GM23338 (cell line): ENCODE data around the gene MBOAT1. TPM values are rescaled to one million over a fixed set of nuclear protein-coding genes. Genes with fewer than 3 reads are reported as not detected.

Experiments used
- ATAC-seq: fragments of 200-7000 bp; cut with Tn5 transposase; 3 replicates; pipeline ENCODE4 v1.9.1; 2020
- DNase-seq: peaks from one replicate; pipeline ENCODE4 v3.0.0-alpha.2; 2015; ENCODE audit warnings: low spot score
- H2AFZ ChIP-seq: fragments of 200-600 bp; sonication (generic); 2 replicates; pipeline ENCODE4 v1.8.0; 2016; ENCODE audit warnings: antibody characterized with exemption, mild to moderate bottlenecking, moderate library complexity
- H3F3A ChIP-seq: fragments of 200-600 bp; sonication (generic); replicated peaks from 2 replicates; pipeline ENCODE4 v1.8.0; 2017; ENCODE audit warnings: antibody characterized with exemption, mixed run types, low read depth
- H3K27ac ChIP-seq: fragments of 200-600 bp; sonication (generic); 2 replicates; pipeline ENCODE4 v1.6.1; 2016; ENCODE audit warnings: low read depth
- H3K27me3 ChIP-seq: fragments of 200-600 bp; sonication (generic); 2 replicates; pipeline ENCODE4 v1.8.0; 2016; ENCODE audit warnings: mild to moderate bottlenecking, mixed run types, moderate library complexity; ENCODE audit not compliant: insufficient read depth
- H3K36me3 ChIP-seq: fragments of 200-600 bp; sonication (generic); 2 replicates; pipeline ENCODE4 v1.8.0; 2016; ENCODE audit warnings: mild to moderate bottlenecking; ENCODE audit not compliant: insufficient read depth
- H3K4me1 ChIP-seq: fragments of 200-600 bp; sonication (generic); 2 replicates; pipeline ENCODE4 v1.8.0; 2016; ENCODE audit warnings: mild to moderate bottlenecking, moderate library complexity; ENCODE audit not compliant: insufficient read depth
- H3K4me2 ChIP-seq: fragments of 200-600 bp; sonication (generic); 2 replicates; pipeline ENCODE4 v1.7.1; 2017; ENCODE audit warnings: mixed run types
- H3K4me3 ChIP-seq: fragments of 200-600 bp; sonication (generic); 2 replicates; pipeline ENCODE4 v1.6.1; 2016; ENCODE audit warnings: mixed run types
- H3K79me2 ChIP-seq: fragments of 200-600 bp; sonication (generic); replicated peaks from 2 replicates; pipeline ENCODE4 v1.8.0; 2017; ENCODE audit warnings: mild to moderate bottlenecking; ENCODE audit not compliant: insufficient read depth
- H3K9me2 ChIP-seq: fragments of 200-600 bp; sonication (generic); 2 replicates; pipeline ENCODE4 v1.8.0; 2017; ENCODE audit not compliant: insufficient read depth
- H4K20me1 ChIP-seq: fragments of 200-600 bp; sonication (generic); replicated peaks from 2 replicates; pipeline ENCODE4 v1.8.0; 2017; ENCODE audit warnings: mild to moderate bottlenecking; ENCODE audit not compliant: insufficient read depth
- H3K27ac Mint-ChIP-seq: 2 replicates; pipeline ENCODE4 v1.8.0; 2020; ENCODE audit warnings: inconsistent platforms, mild to moderate bottlenecking, moderate library complexity, mixed read lengths
- H3K27me3 Mint-ChIP-seq: 3 replicates; pipeline ENCODE4 v1.8.0; 2022; ENCODE audit warnings: low read depth, mild to moderate bottlenecking, moderate library complexity, mixed read lengths, inconsistent platforms; ENCODE audit not compliant: insufficient read depth, poor library complexity
- H3K36me3 Mint-ChIP-seq: 3 replicates; pipeline ENCODE4 v1.8.0; 2021; ENCODE audit warnings: low read depth, mild to moderate bottlenecking, inconsistent platforms, moderate library complexity, mixed read lengths
- H3K4me1 Mint-ChIP-seq: 3 replicates; pipeline ENCODE4 v1.8.0; 2020; ENCODE audit warnings: mild to moderate bottlenecking, inconsistent platforms, mixed read lengths
- H3K4me3 Mint-ChIP-seq: 3 replicates; pipeline ENCODE4 v1.8.0; 2021; ENCODE audit warnings: moderate library complexity, mild to moderate bottlenecking, inconsistent platforms, mixed read lengths
- H3K9me3 Mint-ChIP-seq: 3 replicates; pipeline ENCODE4 v1.8.0; 2020; ENCODE audit warnings: moderate library complexity, mild to moderate bottlenecking, inconsistent platforms, mixed read lengths
- CREB1 ChIP-seq: fragments of 250-450 bp; sonication (Bioruptor Pico); IDR thresholded peaks from 2 replicates; pipeline ENCODE4 v1.5.0; 2020; ENCODE audit warnings: low read depth, mild to moderate bottlenecking, moderate library complexity
- EZH2 ChIP-seq: fragments of 200-600 bp; sonication (generic); IDR thresholded peaks from one replicate; pipeline ENCODE4 v1.8.0; 2017; ENCODE audit warnings: antibody characterized with exemption, mild to moderate bottlenecking, low read depth; ENCODE audit not compliant: unreplicated experiment
- EZH2phosphoT487 ChIP-seq: fragments of 200-600 bp; sonication (generic); IDR thresholded peaks from one replicate; pipeline ENCODE4 v1.8.1; 2018; ENCODE audit warnings: antibody characterized with exemption; ENCODE audit not compliant: unreplicated experiment
- JUNB ChIP-seq: IDR thresholded peaks from one replicate; pipeline ENCODE4 v1.6.1; 2016; ENCODE audit warnings: antibody characterized with exemption; ENCODE audit not compliant: unreplicated experiment
- NANOG ChIP-seq: IDR thresholded peaks from 2 replicates; pipeline ENCODE4 v1.6.1; 2016; ENCODE audit warnings: antibody characterized with exemption, borderline replicate concordance
- POLR2AphosphoS5 ChIP-seq: IDR thresholded peaks from 2 replicates; pipeline ENCODE4 v1.6.1; 2016; ENCODE audit warnings: antibody characterized with exemption, low read depth
- STAT1 ChIP-seq: IDR thresholded peaks from one replicate; pipeline ENCODE4 v1.6.1; 2016; ENCODE audit warnings: antibody characterized with exemption; ENCODE audit not compliant: unreplicated experiment
- ZNF114 ChIP-seq: fragments of 250-450 bp; sonication (Bioruptor Pico); IDR thresholded peaks from 2 replicates; pipeline ENCODE4 v1.5.0; 2020; ENCODE audit warnings: mild to moderate bottlenecking, moderate library complexity
- ZNF331 ChIP-seq: fragments of 250-450 bp; sonication (Bioruptor Pico); IDR thresholded peaks from 2 replicates; pipeline ENCODE4 v1.5.0; 2020; ENCODE audit warnings: low read depth, mild to moderate bottlenecking, moderate library complexity
- polyA plus RNA-seq: library from polyadenylated mRNA; unstranded; fragments of >200 nt; fragmentation: Nextera tagmentation; extraction: Ambion mirVana; gene quantifications from 2 replicates; pipeline ENCODE4 v1.2.1, GENCODE V29; 2016
- total RNA-seq: library from RNA; depleted of rRNA; stranded (reverse); fragments of >200 nt; shearing (Covaris generic); gene quantifications from 2 replicates; pipeline ENCODE4 v1.2.3, GENCODE V29; 2014
- TF ChIP-seq, protein P1 (sequence below): fragments of 250-450 bp; sonication (Bioruptor Pico); IDR thresholded peaks from 2 replicates; pipeline ENCODE4 v1.5.0; 2020; ENCODE audit warnings: mild to moderate bottlenecking, moderate library complexity
- TF ChIP-seq, protein P2 (sequence below): IDR thresholded peaks from 2 replicates; pipeline ENCODE4 v1.6.1; 2016; ENCODE audit warnings: antibody characterized with exemption
- TF ChIP-seq, protein P3 (sequence below): IDR thresholded peaks from one replicate; pipeline ENCODE4 v1.6.1; 2018; ENCODE audit warnings: antibody characterized with exemption; ENCODE audit not compliant: unreplicated experiment
- TF ChIP-seq, protein P4 (sequence below), 2 experiments: fragments of 200-600 bp in 1 of 2; sonication (generic) in 1 of 2; conservative IDR thresholded peaks; 2 replicates each; pipeline versions ENCODE4 v1.5.1 to v1.6.1; 2016 to 2017; ENCODE audit warnings: antibody characterized with exemption in 2 of 2, low read depth in 2 of 2, mild to moderate bottlenecking in 2 of 2, moderate library complexity in 1 of 2

Gene MBOAT1
- total and polyA plus RNA-seq, 2 experiments from 2014 or later = 3.8 to 18.6 TPM

DNA sequence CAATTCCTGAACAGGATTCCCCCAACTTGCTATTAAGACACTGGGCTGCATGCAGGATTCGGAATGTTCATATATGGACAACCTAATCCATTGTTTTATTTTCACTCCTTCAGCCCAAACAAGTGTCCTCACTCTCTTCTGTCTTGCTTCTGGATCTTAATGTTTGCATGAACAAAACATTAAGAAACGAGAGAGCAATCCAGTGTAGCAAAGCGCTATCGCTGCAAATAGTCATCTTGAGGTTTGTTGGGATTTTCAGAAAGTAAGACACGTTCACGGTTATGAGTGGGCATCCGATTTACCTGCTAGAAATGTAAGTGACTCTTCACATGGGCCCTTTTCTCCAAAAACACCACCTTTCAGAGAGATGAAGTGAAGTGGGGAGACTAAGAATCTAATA, 156.4 kb downstream of the MBOAT1 start:
- Histone ChIP-seq H3K27me3 (no peaks in the 10 kb centered on the region), H3K36me3 (no peaks in the 10 kb centered on the region), H3K4me2 (no peak overlapping the region), H3K4me1 (no peaks in the 10 kb centered on the region), H3K4me3 (no peak overlapping the region), H3K27ac (no peak overlapping the region), H4K20me1 (no peaks in the 10 kb centered on the region), H3K9me2 (no peaks in the 10 kb centered on the region), H2AFZ (peak overlapping the region; percentile 4; the same call in 1 of the 2 replicates), H3F3A (no peaks in the 10 kb centered on the region), H3K79me2 (no peaks in the 10 kb centered on the region)
- Mint-ChIP-seq H3K27ac (no peak overlapping the region), H3K9me3 (no peaks in the 10 kb centered on the region), H3K27me3 (no peaks in the 10 kb centered on the region), H3K4me3 (no peak overlapping the region), H3K36me3 (no peaks in the 10 kb centered on the region), H3K4me1 (no peaks in the 10 kb centered on the region)
- ATAC-seq (no peak), DNase-seq (no peak)
- TF ChIP-seq JUNB = no peak
- no peak for TF ChIP-seq STAT1
- no peak for TF ChIP-seq NANOG
- TF ChIP-seq ZNF331 (CRISPR knock-in tag) = no peak
- TF ChIP-seq, protein P1, sequence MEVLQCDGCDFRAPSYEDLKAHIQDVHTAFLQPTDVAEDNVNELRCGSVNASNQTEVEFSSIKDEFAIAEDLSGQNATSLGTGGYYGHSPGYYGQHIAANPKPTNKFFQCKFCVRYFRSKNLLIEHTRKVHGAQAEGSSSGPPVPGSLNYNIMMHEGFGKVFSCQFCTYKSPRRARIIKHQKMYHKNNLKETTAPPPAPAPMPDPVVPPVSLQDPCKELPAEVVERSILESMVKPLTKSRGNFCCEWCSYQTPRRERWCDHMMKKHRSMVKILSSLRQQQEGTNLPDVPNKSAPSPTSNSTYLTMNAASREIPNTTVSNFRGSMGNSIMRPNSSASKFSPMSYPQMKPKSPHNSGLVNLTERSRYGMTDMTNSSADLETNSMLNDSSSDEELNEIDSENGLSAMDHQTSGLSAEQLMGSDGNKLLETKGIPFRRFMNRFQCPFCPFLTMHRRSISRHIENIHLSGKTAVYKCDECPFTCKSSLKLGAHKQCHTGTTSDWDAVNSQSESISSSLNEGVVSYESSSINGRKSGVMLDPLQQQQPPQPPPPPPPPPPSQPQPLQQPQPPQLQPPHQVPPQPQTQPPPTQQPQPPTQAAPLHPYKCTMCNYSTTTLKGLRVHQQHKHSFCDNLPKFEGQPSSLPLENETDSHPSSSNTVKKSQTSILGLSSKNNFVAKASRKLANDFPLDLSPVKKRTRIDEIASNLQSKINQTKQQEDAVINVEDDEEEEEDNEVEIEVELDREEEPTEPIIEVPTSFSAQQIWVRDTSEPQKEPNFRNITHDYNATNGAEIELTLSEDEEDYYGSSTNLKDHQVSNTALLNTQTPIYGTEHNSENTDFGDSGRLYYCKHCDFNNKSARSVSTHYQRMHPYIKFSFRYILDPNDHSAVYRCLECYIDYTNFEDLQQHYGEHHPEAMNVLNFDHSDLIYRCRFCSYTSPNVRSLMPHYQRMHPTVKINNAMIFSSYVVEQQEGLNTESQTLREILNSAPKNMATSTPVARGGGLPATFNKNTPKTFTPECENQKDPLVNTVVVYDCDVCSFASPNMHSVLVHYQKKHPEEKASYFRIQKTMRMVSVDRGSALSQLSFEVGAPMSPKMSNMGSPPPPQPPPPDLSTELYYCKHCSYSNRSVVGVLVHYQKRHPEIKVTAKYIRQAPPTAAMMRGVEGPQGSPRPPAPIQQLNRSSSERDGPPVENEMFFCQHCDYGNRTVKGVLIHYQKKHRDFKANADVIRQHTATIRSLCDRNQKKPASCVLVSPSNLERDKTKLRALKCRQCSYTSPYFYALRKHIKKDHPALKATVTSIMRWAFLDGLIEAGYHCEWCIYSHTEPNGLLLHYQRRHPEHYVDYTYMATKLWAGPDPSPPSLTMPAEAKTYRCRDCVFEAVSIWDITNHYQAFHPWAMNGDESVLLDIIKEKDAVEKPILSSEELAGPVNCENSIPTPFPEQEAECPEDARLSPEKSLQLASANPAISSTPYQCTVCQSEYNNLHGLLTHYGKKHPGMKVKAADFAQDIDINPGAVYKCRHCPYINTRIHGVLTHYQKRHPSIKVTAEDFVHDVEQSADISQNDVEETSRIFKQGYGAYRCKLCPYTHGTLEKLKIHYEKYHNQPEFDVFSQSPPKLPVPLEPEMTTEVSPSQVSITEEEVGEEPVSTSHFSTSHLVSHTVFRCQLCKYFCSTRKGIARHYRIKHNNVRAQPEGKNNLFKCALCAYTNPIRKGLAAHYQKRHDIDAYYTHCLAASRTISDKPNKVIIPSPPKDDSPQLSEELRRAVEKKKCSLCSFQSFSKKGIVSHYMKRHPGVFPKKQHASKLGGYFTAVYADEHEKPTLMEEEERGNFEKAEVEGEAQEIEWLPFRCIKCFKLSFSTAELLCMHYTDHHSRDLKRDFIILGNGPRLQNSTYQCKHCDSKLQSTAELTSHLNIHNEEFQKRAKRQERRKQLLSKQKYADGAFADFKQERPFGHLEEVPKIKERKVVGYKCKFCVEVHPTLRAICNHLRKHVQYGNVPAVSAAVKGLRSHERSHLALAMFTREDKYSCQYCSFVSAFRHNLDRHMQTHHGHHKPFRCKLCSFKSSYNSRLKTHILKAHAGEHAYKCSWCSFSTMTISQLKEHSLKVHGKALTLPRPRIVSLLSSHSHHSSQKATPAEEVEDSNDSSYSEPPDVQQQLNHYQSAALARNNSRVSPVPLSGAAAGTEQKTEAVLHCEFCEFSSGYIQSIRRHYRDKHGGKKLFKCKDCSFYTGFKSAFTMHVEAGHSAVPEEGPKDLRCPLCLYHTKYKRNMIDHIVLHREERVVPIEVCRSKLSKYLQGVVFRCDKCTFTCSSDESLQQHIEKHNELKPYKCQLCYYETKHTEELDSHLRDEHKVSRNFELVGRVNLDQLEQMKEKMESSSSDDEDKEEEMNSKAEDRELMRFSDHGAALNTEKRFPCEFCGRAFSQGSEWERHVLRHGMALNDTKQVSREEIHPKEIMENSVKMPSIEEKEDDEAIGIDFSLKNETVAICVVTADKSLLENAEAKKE (CRISPR knock-in tag) = no peak
- TF ChIP-seq CREB1 (CRISPR knock-in tag) = no peak
- TF ChIP-seq, protein P2, sequence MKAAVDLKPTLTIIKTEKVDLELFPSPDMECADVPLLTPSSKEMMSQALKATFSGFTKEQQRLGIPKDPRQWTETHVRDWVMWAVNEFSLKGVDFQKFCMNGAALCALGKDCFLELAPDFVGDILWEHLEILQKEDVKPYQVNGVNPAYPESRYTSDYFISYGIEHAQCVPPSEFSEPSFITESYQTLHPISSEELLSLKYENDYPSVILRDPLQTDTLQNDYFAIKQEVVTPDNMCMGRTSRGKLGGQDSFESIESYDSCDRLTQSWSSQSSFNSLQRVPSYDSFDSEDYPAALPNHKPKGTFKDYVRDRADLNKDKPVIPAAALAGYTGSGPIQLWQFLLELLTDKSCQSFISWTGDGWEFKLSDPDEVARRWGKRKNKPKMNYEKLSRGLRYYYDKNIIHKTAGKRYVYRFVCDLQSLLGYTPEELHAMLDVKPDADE = no peak
- TF ChIP-seq EZH2phosphoT487 = no peak
- TF ChIP-seq ZNF114 (CRISPR knock-in tag) = no peak
- TF ChIP-seq, protein P3, sequence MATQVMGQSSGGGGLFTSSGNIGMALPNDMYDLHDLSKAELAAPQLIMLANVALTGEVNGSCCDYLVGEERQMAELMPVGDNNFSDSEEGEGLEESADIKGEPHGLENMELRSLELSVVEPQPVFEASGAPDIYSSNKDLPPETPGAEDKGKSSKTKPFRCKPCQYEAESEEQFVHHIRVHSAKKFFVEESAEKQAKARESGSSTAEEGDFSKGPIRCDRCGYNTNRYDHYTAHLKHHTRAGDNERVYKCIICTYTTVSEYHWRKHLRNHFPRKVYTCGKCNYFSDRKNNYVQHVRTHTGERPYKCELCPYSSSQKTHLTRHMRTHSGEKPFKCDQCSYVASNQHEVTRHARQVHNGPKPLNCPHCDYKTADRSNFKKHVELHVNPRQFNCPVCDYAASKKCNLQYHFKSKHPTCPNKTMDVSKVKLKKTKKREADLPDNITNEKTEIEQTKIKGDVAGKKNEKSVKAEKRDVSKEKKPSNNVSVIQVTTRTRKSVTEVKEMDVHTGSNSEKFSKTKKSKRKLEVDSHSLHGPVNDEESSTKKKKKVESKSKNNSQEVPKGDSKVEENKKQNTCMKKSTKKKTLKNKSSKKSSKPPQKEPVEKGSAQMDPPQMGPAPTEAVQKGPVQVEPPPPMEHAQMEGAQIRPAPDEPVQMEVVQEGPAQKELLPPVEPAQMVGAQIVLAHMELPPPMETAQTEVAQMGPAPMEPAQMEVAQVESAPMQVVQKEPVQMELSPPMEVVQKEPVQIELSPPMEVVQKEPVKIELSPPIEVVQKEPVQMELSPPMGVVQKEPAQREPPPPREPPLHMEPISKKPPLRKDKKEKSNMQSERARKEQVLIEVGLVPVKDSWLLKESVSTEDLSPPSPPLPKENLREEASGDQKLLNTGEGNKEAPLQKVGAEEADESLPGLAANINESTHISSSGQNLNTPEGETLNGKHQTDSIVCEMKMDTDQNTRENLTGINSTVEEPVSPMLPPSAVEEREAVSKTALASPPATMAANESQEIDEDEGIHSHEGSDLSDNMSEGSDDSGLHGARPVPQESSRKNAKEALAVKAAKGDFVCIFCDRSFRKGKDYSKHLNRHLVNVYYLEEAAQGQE = no peak
- TF ChIP-seq, protein P4, sequence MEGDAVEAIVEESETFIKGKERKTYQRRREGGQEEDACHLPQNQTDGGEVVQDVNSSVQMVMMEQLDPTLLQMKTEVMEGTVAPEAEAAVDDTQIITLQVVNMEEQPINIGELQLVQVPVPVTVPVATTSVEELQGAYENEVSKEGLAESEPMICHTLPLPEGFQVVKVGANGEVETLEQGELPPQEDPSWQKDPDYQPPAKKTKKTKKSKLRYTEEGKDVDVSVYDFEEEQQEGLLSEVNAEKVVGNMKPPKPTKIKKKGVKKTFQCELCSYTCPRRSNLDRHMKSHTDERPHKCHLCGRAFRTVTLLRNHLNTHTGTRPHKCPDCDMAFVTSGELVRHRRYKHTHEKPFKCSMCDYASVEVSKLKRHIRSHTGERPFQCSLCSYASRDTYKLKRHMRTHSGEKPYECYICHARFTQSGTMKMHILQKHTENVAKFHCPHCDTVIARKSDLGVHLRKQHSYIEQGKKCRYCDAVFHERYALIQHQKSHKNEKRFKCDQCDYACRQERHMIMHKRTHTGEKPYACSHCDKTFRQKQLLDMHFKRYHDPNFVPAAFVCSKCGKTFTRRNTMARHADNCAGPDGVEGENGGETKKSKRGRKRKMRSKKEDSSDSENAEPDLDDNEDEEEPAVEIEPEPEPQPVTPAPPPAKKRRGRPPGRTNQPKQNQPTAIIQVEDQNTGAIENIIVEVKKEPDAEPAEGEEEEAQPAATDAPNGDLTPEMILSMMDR (conservative IDR thresholded peaks at IDR 0.05; ENCODE audit: low read depth in 2 of 2) = no peak
- TF ChIP-seq POLR2AphosphoS5 = no peak
- TF ChIP-seq EZH2 = no peak
